ENCODE measurements around the gene INO80.

GRCh38 chr15:40934457-40934856 lies 181.6 kb downstream of the INO80 start:
- TF ChIP-seq CTCF (IDR thresholded peaks at IDR 0.05) (no peak), POLR2AphosphoS5 (IDR thresholded peaks at IDR 0.05) (no peak), POLR2A (IDR thresholded peaks at IDR 0.05) (no peak)
